ENCODE results near the gene ADGRG4.

- no peak for TF ChIP-seq TCF7 (CRISPR knock-in tag; IDR thresholded peaks at IDR 0.05; ENCODE audit: low read depth)
- TF ChIP-seq CTCF (IDR thresholded peaks at IDR 0.05), result no peak
- no peak for TF ChIP-seq E2F4 (CRISPR knock-in tag; IDR thresholded peaks at IDR 0.05; ENCODE audit: borderline replicate concordance, low read depth)
- TF ChIP-seq IRF2 (CRISPR knock-in tag; IDR thresholded peaks at IDR 0.05; ENCODE audit: borderline replicate concordance, low read depth), result no peak
- no peak for TF ChIP-seq ATF1 (CRISPR knock-in tag; IDR thresholded peaks at IDR 0.05)
- TF ChIP-seq NFE2L1 (CRISPR knock-in tag; IDR thresholded peaks at IDR 0.05), result no peak
- TF ChIP-seq NFYB (CRISPR knock-in tag; conservative IDR thresholded peaks at IDR 0.05; ENCODE audit: low read depth), result no peak
- TF ChIP-seq ATF2 (CRISPR knock-in tag; IDR thresholded peaks at IDR 0.05; ENCODE audit: borderline replicate concordance, low read depth), result no peak
- no peak for TF ChIP-seq FOXJ3 (CRISPR knock-in tag; IDR thresholded peaks at IDR 0.05; ENCODE audit: borderline replicate concordance)
- no peak for TF ChIP-seq AFF4 (CRISPR knock-in tag; IDR thresholded peaks at IDR 0.05; ENCODE audit: borderline replicate concordance)
- no peak for TF ChIP-seq PRDM15 (CRISPR knock-in tag; IDR thresholded peaks at IDR 0.05)
- no peak for TF ChIP-seq USF2 (CRISPR knock-in tag; IDR thresholded peaks at IDR 0.05)
- no peak for TF ChIP-seq TP53 (CRISPR knock-in tag; IDR thresholded peaks at IDR 0.05)
- no peak for TF ChIP-seq ELF4 (CRISPR knock-in tag; IDR thresholded peaks at IDR 0.05; ENCODE audit: low read depth)
Observed at GRCh38 chrX:136292656-136293055, 8.1 kb upstream of the ADGRG4 start.

Measured in WTC11 (cell line).